HEK293 (cell line): ENCODE measurements around the gene AKAP6.

ENCODE experiments used
- CTCF ChIA-PET: fragments of 350-600 bp; formaldehyde crosslinking; extraction: SDS; loops from one replicate; lab custom pipeline; 2021; ENCODE audit warnings: antibody characterized with exemption; lab: Yijun Ruan, JAX
- POLR2A ChIA-PET: fragments of 300-600 bp; formaldehyde crosslinking; extraction: SDS; loops from one replicate; lab custom pipeline; 2020; ENCODE audit warnings: antibody characterized with exemption, inconsistent platforms; lab: Yijun Ruan, JAX
- H3K27ac ChIP-seq: fragments of 200-500 bp; sonication (Bioruptor generic); 2 replicates; pipeline ENCODE4 v1.5.1; 2014; ENCODE audit warnings: low read depth, low read length, control low read depth, inconsistent platforms; ENCODE audit errors: extremely low read depth
- H3K36me3 ChIP-seq, 2 experiments: fragments of 200-500 bp in 1 of 2; sonication (Bioruptor generic) in 1 of 2; 1 replicate in 1 of 2; 2 replicates in 1 of 2; pipeline ENCODE4 v1.5.1; 2014 to 2017; ENCODE audit warnings: inconsistent platforms in 2 of 2, low read length in 2 of 2; ENCODE audit not compliant: control insufficient read depth in 2 of 2, insufficient read depth in 1 of 2
- H3K4me1 ChIP-seq: fragments of 200-500 bp; sonication (Bioruptor generic); 2 replicates; pipeline ENCODE4 v1.5.1; 2014; ENCODE audit warnings: mild to moderate bottlenecking, low read length, inconsistent platforms; ENCODE audit not compliant: control insufficient read depth, insufficient read depth
- H3K4me3 ChIP-seq: 2 replicates; pipeline ENCODE4 v1.5.1; 2011; ENCODE audit warnings: low read depth, mild to moderate bottlenecking, control low read depth, low read length, moderate library complexity
- H3K9me3 ChIP-seq: fragments of 200-500 bp; sonication (Bioruptor generic); 2 replicates; pipeline ENCODE4 v1.5.1; 2014; ENCODE audit warnings: low read depth, low read length, inconsistent platforms; ENCODE audit not compliant: control insufficient read depth, insufficient read depth
- AEBP2 ChIP-seq: fragments of 450-650 bp; formaldehyde crosslinking; IDR thresholded peaks from 2 replicates; pipeline ENCODE4 v1.5.1; 2016; ENCODE audit warnings: missing biosample characterization, missing genetic modification characterization, borderline replicate concordance
- BCL11B ChIP-seq: fragments of 450-650 bp; formaldehyde crosslinking; IDR thresholded peaks from 2 replicates; pipeline ENCODE4 v1.5.1; 2016; ENCODE audit warnings: low read depth, missing biosample characterization, missing genetic modification characterization
- HOXA7 ChIP-seq: sonication (generic); formaldehyde crosslinking; IDR thresholded peaks from 2 replicates; pipeline ENCODE4 v1.8.1; 2022; ENCODE audit warnings: missing genetic modification reagents, borderline replicate concordance
- KLF1 ChIP-seq: fragments of 450-650 bp; formaldehyde crosslinking; IDR thresholded peaks from 2 replicates; pipeline ENCODE4 v1.5.1; 2016; ENCODE audit warnings: missing biosample characterization, missing genetic modification characterization
- KLF8 ChIP-seq: fragments of 450-650 bp; formaldehyde crosslinking; IDR thresholded peaks from 2 replicates; pipeline ENCODE4 v1.5.1; 2016; ENCODE audit warnings: missing biosample characterization, missing genetic modification characterization
- KLF9 ChIP-seq: fragments of 450-650 bp; formaldehyde crosslinking; IDR thresholded peaks from 2 replicates; pipeline ENCODE4 v1.5.1; 2016; ENCODE audit warnings: missing biosample characterization, missing genetic modification characterization, low read depth
- MZF1 ChIP-seq: fragments of 450-650 bp; formaldehyde crosslinking; IDR thresholded peaks from 2 replicates; pipeline ENCODE4 v1.5.1; 2017; ENCODE audit warnings: missing biosample characterization, missing genetic modification characterization, borderline replicate concordance
- SP2 ChIP-seq: fragments of 450-650 bp; formaldehyde crosslinking; IDR thresholded peaks from 2 replicates; pipeline ENCODE4 v1.5.1; 2016; ENCODE audit warnings: missing biosample characterization, missing genetic modification characterization
- ZBTB8A ChIP-seq: fragments of 450-650 bp; formaldehyde crosslinking; IDR thresholded peaks from 2 replicates; pipeline ENCODE4 v1.5.1; 2016; ENCODE audit warnings: missing biosample characterization, missing genetic modification characterization
- ZFP41 ChIP-seq: fragments of 450-650 bp; formaldehyde crosslinking; IDR thresholded peaks from 2 replicates; pipeline ENCODE4 v1.5.1; 2016; ENCODE audit warnings: missing biosample characterization, missing genetic modification characterization, borderline replicate concordance
- ZNF16 ChIP-seq: fragments of 450-650 bp; formaldehyde crosslinking; IDR thresholded peaks from 2 replicates; pipeline ENCODE4 v1.5.1; 2016; ENCODE audit warnings: low read depth, missing biosample characterization, missing genetic modification characterization
- ZNF174 ChIP-seq: fragments of 450-650 bp; formaldehyde crosslinking; IDR thresholded peaks from 2 replicates; pipeline ENCODE4 v1.5.0; 2017; ENCODE audit warnings: missing biosample characterization, mild to moderate bottlenecking, missing genetic modification characterization
- ZNF184 ChIP-seq: fragments of 450-650 bp; IDR thresholded peaks from 2 replicates; pipeline ENCODE4 v1.5.1; 2018; ENCODE audit warnings: missing biosample characterization, mild to moderate bottlenecking, missing genetic modification characterization
- ZNF266 ChIP-seq: fragments of 450-650 bp; formaldehyde crosslinking; IDR thresholded peaks from 2 replicates; pipeline ENCODE4 v1.5.1; 2016; ENCODE audit warnings: missing biosample characterization, missing genetic modification characterization, low read depth
- ZNF311 ChIP-seq: fragments of 450-650 bp; formaldehyde crosslinking; IDR thresholded peaks from 2 replicates; pipeline ENCODE4 v1.5.1; 2017; ENCODE audit warnings: missing biosample characterization, missing genetic modification characterization, borderline replicate concordance
- ZNF398 ChIP-seq: fragments of 450-650 bp; formaldehyde crosslinking; IDR thresholded peaks from 2 replicates; pipeline ENCODE4 v1.5.1; 2017; ENCODE audit warnings: missing biosample characterization, missing genetic modification characterization
- ZNF404 ChIP-seq: fragments of 450-650 bp; formaldehyde crosslinking; IDR thresholded peaks from 2 replicates; pipeline ENCODE4 v1.5.1; 2017; ENCODE audit warnings: missing biosample characterization, missing genetic modification characterization
- ZNF621 ChIP-seq: fragments of 450-650 bp; formaldehyde crosslinking; IDR thresholded peaks from 2 replicates; pipeline ENCODE4 v1.5.1; 2017; ENCODE audit warnings: missing biosample characterization, missing genetic modification characterization
- ZNF624 ChIP-seq: fragments of 450-650 bp; formaldehyde crosslinking; IDR thresholded peaks from 2 replicates; pipeline ENCODE4 v1.5.1; 2017; ENCODE audit warnings: missing biosample characterization, missing genetic modification characterization
- TF ChIP-seq, protein P1 (sequence below): fragments of 450-650 bp; formaldehyde crosslinking; conservative IDR thresholded peaks from 2 replicates; pipeline ENCODE4 v1.5.1; 2016; ENCODE audit warnings: low read depth, missing biosample characterization, missing genetic modification characterization

Gene AKAP6

GRCh38 chr14:32590157-32590556 is 261.1 kb downstream of the AKAP6 start:
- TF ChIP-seq ZBTB8A (no peak), HOXA7 (CRISPR knock-in tag) (no peak), ZNF184 (tag by site-specific recombination) (no peak)
- ChIA-PET POLR2A (no interaction called here), CTCF (interaction anchor here (0.7 kb wide), 1 partner anchor 1206 kb away, joined by 3 read pairs; no protein-coding TSS in a partner anchor)

GRCh38 chr14:32593290-32593942 is 264.3 kb downstream of the AKAP6 start:
- Histone ChIP-seq H3K36me3 (no peaks in the 10 kb centered on the region), H3K9me3 (no peaks in the 10 kb centered on the region; the same call in 1 of the 2 replicates), H3K4me3 (no peak overlapping the region), H3K4me1 (no peaks in the 10 kb centered on the region), H3K27ac (no peak overlapping the region)
- ChIA-PET POLR2A (interaction anchor here (0.6 kb wide), 1 partner anchor 31 kb away, joined by 7 read pairs; no protein-coding TSS in a partner anchor), CTCF (interaction anchor here (0.7 kb wide), 1 partner anchor 232 kb away, joined by 3 read pairs; no protein-coding TSS in a partner anchor)
- TF ChIP-seq ZNF266 (tag by site-specific recombination) (no peak), AEBP2 (tag by site-specific recombination) (no peak), KLF1 (tag by site-specific recombination) (no peak), SP2 (tag by site-specific recombination) (no peak), ZFP41 (tag by site-specific recombination) (no peak), ZNF398 (tag by site-specific recombination) (no peak), KLF9 (tag by site-specific recombination) (no peak), MZF1 (tag by site-specific recombination) (no peak), ZNF174 (tag by site-specific recombination) (no peak), ZNF16 (tag by site-specific recombination) (no peak), ZNF621 (no peak), BCL11B (no peak), ZNF624 (tag by site-specific recombination) (no peak), ZNF404 (tag by site-specific recombination) (no peak), KLF8 (tag by site-specific recombination) (no peak), ZNF311 (no peak)
- TF ChIP-seq, protein P1, sequence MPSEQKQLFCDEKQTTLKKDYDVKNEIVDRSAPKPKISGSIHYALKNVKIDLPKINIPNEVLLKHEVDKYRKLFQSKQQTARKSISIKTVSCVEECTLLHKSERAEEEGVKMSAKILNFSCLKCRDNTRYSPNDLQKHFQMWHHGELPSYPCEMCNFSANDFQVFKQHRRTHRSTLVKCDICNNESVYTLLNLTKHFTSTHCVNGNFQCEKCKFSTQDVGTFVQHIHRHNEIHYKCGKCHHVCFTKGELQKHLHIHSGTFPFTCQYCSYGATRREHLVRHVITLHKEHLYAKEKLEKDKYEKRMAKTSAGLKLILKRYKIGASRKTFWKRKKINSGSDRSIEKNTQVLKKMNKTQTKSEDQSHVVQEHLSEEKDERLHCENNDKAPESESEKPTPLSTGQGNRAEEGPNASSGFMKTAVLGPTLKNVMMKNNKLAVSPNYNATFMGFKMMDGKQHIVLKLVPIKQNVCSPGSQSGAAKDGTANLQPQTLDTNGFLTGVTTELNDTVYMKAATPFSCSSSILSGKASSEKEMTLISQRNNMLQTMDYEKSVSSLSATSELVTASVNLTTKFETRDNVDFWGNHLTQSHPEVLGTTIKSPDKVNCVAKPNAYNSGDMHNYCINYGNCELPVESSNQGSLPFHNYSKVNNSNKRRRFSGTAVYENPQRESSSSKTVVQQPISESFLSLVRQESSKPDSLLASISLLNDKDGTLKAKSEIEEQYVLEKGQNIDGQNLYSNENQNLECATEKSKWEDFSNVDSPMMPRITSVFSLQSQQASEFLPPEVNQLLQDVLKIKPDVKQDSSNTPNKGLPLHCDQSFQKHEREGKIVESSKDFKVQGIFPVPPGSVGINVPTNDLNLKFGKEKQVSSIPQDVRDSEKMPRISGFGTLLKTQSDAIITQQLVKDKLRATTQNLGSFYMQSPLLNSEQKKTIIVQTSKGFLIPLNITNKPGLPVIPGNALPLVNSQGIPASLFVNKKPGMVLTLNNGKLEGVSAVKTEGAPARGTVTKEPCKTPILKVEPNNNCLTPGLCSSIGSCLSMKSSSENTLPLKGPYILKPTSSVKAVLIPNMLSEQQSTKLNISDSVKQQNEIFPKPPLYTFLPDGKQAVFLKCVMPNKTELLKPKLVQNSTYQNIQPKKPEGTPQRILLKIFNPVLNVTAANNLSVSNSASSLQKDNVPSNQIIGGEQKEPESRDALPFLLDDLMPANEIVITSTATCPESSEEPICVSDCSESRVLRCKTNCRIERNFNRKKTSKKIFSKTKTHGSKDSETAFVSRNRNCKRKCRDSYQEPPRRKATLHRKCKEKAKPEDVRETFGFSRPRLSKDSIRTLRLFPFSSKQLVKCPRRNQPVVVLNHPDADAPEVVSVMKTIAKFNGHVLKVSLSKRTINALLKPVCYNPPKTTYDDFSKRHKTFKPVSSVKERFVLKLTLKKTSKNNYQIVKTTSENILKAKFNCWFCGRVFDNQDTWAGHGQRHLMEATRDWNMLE: no peak

More at GRCh38 chr14:32590157-32590556, 261.1 kb downstream of the AKAP6 start:
- no peaks in the 10 kb centered on the region for H3K4me1 ChIP-seq
- no peaks in the 10 kb centered on the region for H3K36me3 ChIP-seq
- no peaks in the 10 kb centered on the region for H3K9me3 ChIP-seq
- no peak overlapping the region for H3K4me3 ChIP-seq
- no peak overlapping the region for H3K27ac ChIP-seq
